Measurements from ENCODE around the gene SIRT1. TPM values are rescaled to one million over a fixed set of nuclear protein-coding genes. Genes with fewer than 3 reads are reported as not detected.
A peak's percentile ranks its signal among the peaks of the same experiment; 100 is the strongest.
"Not testable (repeated sequence)": the region's sequence is repeated elsewhere in the genome, so short reads cannot be mapped to it uniquely, and the experiment has no call there.

Gene SIRT1
- total RNA-seq, 6 experiments from 2014 or later: 9.8 to 12.9 (median 11.7) TPM

DNA sequence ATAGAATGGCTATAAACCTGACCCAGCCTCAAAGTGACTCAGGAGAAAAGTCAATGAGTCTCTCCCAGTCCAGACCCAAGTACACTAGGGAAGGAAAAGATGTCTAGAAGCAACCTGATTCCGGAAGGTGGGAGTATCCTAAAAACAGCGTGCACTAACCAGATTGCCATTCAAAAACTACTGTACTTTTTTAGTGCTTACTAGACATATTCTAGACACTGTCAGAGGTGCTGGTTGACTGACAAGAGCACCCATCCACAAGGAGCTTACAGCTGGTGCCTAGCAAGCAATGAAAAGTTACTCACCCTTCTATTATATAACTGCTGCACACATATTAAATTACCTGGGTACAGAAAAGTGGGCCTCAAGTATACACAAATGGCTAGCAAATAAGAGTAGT lies 81.0 kb downstream of the SIRT1 start:
- TF ChIP-seq, protein P1, sequence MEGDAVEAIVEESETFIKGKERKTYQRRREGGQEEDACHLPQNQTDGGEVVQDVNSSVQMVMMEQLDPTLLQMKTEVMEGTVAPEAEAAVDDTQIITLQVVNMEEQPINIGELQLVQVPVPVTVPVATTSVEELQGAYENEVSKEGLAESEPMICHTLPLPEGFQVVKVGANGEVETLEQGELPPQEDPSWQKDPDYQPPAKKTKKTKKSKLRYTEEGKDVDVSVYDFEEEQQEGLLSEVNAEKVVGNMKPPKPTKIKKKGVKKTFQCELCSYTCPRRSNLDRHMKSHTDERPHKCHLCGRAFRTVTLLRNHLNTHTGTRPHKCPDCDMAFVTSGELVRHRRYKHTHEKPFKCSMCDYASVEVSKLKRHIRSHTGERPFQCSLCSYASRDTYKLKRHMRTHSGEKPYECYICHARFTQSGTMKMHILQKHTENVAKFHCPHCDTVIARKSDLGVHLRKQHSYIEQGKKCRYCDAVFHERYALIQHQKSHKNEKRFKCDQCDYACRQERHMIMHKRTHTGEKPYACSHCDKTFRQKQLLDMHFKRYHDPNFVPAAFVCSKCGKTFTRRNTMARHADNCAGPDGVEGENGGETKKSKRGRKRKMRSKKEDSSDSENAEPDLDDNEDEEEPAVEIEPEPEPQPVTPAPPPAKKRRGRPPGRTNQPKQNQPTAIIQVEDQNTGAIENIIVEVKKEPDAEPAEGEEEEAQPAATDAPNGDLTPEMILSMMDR (IDR thresholded peaks at IDR 0.05): no peak
- peaks cover 72% of the 10 kb centered on the region for H3K36me3 Mint-ChIP-seq (ENCODE audit: low read depth)
- H3K27ac Mint-ChIP-seq: peak overlapping the region; percentile 44
- peaks cover 3% of the 10 kb centered on the region; the same call in 1 of the 2 replicates for H3K9me3 Mint-ChIP-seq
- peaks cover 43% of the 10 kb centered on the region for H3K4me1 Mint-ChIP-seq (ENCODE audit: low read depth)
- no peak overlapping the region for H3K4me3 Mint-ChIP-seq
- H3K27me3 Mint-ChIP-seq (ENCODE audit: insufficient read depth): peaks cover 25% of the 10 kb centered on the region
- no peak for DNase-seq

DNA sequence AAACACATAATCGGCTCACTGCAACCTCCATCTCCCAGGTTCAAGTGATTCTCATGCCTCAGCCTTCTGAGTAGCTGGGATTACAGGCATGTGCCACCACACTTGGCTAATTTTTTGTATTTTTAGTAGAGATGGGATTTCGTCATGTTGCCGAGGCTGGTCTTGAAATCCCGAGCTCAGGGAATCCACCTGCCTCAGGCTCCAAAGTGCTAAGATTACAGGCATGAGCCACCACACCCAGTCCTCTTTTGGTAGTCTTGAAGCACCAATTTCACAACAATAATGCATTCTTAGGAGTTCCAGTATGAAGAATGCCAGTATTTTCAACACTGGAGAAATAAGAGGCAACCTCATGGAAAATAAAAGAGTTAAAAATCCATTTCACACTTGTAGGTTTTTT lies 81.6 kb downstream of the SIRT1 start:
- H3K27ac Mint-ChIP-seq: not testable (repeated sequence)

More for the DNA sequence above, 81.6 kb downstream of the SIRT1 start:
- not testable (repeated sequence) for DNase-seq, H3K9me3 Mint-ChIP-seq, H3K4me3 Mint-ChIP-seq
- H3K4me1 Mint-ChIP-seq (ENCODE audit: low read depth): peaks cover 43% of the 10 kb centered on the region
- peaks cover 19% of the 10 kb centered on the region for H3K27me3 Mint-ChIP-seq (ENCODE audit: insufficient read depth)
- H3K36me3 Mint-ChIP-seq (ENCODE audit: low read depth): peaks cover 72% of the 10 kb centered on the region

Other genes starting within 250 kb of the SIRT1 start
- not detected for gene CTNNA3, start 188.5 kb upstream of the SIRT1 start, total RNA-seq (2021; fragmentation: NEBNext Ultra II Directional; extraction: Animal tissue kit (Norgen Biotek cat#: 25700))
- under 1 TPM in 5 of 6 experiments, not detected in 1; 0.20 to 0.47 (median 0.33) TPM for gene DNAJC12, start 46.5 kb upstream of the SIRT1 start, total RNA-seq (2021; fragmentation: NEBNext Ultra II Directional; extraction: Animal tissue kit (Norgen Biotek cat#: 25700))
- 100 to 1,000 TPM; 220 to 297 (median 279) TPM for gene HERC4, start 190.6 kb downstream of the SIRT1 start, total RNA-seq (2021; fragmentation: NEBNext Ultra II Directional; extraction: Animal tissue kit (Norgen Biotek cat#: 25700))
- 10 to 100 TPM; 70.3 to 89.1 (median 80.1) TPM for gene MYPN, start 224.8 kb downstream of the SIRT1 start, total RNA-seq (2021; fragmentation: NEBNext Ultra II Directional; extraction: Animal tissue kit (Norgen Biotek cat#: 25700))

Data from HFFc6 (cell line).